Pulmonary artery endothelial cell (primary cell): ENCODE results near the gene PAEP. TPM values are rescaled to one million over a fixed set of nuclear protein-coding genes. Genes with fewer than 3 reads are reported as not detected.

Experiments
- DNase-seq: peaks from one replicate; pipeline ENCODE4 v3.0.0-alpha.2; 2011; ENCODE audit warnings: low read depth, low spot score
- total RNA-seq: library from RNA; depleted of rRNA; stranded (reverse); fragments of >200 nt; gene quantifications from 2 replicates; pipeline ENCODE4 v1.2.3, GENCODE V29; 2014

PAEP gene
- total RNA-seq, 1 donor from 2014 or later = not detected

DNA sequence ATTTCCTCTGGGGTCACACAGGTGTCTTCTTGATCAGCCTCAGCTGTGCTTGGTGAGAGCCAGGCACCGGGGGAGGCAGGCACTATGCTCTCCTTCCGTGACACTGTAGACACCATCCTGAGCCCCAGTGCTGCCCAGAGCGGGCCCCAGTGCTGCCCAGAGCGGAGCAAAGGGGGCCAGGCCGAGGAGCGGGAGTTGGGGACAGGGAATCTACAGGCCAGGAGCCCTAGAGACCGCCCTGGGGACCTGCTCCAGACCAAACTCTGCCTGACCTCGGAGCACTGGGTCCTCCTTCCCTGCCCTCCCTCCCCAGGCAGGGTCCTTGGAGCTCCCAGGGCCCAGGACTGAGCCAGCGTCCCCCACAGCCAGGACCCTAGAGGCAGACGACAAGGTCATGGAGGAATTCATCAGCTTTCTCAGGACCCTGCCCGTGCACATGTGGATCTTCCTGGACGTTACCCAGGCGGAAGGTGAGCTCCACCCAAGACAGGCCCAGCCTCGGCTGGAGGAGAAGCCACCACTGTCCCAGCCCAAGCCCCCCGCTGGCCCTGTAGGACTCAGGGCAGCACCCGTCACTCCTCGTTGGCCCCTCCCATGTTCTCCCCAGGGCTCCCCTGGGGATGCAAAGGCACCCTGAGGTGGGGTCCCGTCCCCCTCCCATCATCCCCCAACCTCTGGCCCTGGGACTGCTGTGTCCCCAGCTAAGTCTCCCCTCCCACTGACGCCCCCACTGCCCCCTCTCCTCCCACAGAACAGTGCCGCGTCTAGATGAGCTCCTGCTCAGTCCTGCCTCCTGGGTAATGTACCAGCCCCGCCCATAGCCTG lies 30.2 kb downstream of the PAEP start:
- no peak for DNase-seq

DNA sequence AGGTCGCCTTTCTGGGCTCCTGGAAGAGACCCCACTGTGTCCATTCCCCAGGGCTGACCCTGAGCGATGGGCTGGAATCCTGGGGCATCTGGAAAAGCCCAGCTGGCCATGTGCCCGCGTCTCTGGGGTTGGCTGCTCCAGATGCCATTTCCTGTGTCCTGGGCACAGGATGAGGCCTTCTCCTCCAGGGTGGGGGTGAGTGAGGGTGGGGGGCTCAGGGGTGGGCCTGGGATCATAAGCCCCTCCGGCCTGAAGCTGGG lies 30.7 kb downstream of the PAEP start:
- no peak for DNase-seq

DNA sequence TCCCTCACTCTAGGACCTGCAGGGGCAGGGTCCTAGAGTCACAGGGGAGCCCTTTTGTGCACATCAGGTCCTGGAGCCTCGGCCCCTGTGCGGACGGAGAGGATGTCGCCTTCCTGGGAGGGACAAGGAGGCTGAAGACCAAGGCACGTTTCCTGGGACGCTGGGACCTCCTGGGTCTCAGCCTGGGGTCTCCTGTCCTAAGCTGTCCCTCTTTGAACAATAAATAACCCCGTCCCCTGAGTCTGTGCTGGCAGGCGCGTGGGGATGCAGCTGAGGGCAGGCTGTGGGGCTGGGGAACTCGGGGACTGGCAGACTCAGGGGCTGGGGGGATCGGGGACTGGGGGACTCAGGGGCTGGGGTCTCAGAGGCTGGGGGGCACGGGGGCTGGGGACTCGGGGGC lies 31.1 kb downstream of the PAEP start:
- DNase-seq = no peak

DNA sequence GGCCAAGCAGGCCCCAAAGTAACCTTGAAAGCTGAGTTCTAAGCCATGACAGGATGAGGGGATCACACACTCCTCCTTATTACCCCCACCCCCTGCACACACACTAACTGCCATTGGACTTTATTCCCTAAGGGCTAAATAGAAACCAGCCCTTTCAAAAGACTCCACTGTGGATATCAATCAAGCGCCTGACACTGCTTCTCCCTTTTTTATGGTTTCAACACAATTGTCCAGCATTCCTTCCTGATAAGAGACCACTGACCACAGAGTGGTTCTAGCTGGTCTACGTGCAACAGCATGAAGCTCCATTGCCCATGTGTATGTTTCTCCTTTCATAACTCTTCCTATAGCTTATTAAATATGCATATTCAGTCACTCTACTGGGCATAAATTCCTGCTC lies 34.7 kb downstream of the PAEP start:
- no peak for DNase-seq

DNA sequence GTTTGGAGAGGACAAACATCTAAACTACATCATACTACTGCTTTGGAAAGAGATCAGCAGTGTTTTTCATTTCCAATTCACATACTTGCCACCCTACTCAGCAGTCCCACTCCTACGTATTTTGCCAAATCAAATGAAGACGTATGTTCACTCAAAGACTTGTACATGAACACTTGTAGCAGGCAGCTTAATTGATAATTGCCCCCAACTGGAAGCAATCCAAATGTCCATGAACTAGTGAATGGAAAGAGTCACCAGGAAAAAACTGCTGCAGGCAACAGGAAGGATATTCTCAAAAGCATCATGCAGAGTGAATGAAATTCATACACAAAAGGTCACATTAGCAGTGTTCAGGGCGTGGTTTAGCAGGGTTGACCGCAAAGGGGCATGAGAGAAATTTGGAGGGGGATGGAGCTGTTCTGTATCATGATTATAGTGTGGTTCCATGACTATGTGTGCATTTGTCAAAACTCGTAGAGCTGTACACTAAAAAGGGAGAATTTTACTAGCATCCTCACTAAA lies 38.8 kb downstream of the PAEP start:
- no peak for DNase-seq

DNA sequence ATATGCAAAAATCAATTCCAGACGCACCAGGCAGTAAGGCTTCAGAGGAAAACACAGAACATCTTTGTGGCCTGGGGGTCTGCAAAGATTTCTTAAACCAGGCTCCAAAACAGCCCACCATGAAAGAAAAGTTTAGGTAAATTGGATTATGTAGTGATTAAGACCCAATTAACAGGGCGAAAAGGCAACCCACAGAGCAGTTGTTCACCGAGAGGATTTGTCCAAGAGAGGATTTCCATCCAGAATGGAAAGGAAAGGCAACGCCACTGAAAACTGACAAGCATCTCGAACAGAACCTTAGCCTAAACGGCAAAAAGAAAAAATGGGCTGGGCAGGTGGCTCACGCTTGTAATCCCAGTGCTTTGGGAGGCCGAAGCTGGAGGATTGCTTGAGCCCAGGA lies 40.4 kb downstream of the PAEP start:
- DNase-seq = no peak

DNA sequence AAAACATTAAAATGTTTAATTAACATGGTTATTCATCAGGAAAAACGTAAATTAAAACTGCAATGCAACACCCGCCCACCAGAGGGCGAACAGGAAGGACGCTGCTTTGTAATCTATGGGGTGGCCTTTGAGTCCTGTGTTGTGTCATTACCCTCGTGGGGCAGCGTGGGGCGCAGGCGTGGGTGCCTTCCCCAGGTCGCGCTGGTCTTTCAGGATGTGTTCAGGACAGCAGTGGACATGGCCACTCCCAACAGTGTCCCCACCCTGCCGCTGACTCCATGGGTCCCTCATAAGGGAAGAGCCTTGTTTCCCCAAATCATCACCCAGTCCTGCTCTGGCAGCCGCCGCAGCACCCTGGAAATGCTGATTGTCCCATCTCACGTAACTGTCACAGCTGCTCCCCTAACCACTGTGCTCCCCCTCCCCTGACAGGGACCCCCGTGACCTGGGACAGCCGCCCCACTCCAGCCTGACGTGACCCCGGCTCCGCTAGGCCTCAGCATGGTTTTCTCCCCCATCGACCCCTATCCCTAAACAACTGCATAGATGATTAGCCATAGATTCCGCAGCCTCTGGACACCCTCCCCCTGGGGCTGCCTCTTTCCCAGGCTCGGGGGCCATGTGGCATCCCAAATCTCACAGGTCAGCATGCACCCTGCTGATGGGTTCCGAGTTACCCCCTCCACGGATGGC lies 41.4 kb downstream of the PAEP start:
- no peak for DNase-seq

DNA sequence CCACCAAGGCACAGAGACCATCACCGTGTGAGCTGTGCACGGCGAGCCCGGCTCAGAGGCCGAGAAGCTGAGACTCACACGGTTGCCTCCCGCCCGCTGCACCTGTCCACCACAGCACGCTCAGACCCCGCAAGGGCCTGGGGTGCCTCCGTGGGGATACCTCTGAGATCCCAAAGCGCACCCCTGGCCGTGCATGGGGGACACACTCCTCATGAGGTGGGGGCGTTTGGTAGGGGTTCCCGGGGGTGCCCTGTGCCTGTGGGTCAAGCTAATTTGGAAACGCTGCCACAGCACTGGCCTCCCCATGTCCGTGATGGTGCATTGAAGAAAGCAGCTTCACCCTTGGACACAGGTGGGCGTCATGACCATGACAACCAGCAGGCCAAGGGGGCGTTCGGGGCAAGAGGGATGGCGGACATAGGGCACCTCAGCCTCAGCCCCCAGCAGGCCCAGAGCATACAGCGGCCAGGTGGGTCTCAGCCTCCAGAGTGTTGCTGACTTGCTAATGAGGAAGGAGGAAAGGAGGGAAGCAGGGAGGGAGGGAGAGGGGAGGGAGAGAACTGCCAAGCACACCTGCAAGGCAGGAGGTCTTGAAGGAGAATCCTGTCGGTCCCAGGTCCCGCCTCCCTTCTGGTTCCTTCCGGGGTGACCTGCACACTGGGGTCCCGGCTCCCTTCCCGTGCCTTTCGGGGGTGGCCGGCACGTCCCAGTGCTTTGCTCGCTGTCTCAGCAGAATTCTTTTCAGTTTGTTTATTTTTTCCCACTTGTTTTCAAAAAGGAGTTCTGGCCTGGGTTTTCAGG lies 43.1 kb downstream of the PAEP start:
- DNase-seq = no peak

DNA sequence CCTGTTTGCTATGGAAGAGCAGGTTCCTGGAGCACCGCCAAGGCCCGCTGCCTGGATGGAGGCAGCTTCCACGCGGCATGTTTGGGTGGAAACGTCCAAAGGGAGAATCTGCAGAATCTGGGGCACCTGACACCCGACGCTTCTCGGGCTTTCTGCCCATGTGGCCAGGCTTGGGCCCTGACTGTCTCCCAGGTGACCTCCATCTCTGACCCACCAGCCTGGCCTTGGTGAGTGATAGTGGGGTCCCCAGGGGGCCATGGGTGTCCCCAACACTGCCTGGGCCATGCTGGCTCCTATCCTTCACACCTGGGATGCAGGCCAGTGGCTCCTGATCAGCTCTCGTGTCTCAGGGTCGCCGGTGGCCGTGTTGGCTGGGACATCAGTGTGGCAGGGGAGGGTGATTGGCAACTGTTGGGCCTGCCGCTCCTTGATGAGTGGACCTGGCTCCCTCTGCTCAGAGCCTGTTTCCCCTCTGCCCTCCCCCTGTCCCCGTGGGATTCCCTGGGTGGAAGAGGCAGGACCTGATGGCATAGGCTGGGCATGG lies 43.8 kb downstream of the PAEP start:
- DNase-seq = no peak

DNA sequence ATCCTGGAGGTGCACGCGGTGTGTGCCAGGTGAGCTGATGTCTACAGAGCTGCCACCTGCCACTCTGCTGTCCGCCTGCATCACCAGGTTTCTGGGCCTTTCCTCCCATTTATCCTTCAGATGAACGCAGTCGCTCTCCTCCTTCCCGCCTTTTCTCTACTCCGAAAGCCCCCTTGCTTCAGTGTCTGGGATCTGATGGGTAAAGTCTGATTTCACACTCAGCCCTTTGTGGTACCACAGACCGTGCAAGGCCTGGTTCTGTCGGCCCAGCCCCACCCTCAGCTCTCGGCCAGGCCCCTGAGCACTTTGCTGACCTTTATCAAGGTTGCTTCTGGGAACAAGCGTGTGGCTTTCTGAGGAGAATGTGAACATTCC lies 45.3 kb downstream of the PAEP start:
- DNase-seq = no peak

DNA sequence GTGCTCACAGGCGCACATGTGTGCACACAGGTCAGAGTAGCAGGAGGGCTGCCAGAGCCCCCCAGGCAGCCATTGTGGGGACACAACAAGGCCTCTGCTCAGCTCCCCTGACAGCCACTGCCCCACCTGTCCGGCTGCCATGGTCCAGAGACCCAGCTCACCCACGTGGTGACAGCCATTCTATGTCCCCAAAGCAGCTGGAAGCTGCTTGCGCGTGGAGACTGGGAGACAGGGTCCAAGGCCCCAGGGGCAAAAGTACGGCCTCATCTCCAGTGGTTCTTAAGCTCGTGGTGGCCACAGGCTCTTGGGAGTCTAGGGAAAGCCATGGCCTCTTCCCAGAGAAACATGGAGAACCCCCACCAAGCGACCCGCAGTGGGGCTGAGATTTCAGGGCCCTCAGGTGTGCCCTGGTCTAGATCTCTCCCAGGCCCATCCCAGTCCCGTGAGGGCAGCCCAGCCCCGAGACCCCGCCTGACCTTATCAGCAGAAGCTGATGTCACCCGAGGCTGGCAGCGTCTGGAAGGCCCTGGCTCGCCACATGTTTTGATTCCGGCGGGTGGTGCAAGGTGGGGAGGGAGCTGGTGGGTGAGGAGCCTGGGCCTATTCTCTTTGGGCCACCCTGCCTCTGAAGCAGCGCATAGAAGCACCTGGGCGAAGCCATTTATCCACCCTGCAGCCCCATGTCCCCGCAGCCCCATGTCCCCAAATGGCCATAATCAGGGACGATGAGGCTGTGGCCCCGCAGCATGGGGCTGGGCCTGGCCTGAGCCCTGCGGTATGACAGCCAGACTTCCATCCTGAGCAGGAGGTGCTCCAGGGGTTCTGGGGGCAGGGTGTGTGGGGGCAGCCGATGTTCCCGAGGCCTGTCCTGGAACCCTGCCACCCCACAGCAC lies 46.1 kb downstream of the PAEP start:
- no peak for DNase-seq

DNA sequence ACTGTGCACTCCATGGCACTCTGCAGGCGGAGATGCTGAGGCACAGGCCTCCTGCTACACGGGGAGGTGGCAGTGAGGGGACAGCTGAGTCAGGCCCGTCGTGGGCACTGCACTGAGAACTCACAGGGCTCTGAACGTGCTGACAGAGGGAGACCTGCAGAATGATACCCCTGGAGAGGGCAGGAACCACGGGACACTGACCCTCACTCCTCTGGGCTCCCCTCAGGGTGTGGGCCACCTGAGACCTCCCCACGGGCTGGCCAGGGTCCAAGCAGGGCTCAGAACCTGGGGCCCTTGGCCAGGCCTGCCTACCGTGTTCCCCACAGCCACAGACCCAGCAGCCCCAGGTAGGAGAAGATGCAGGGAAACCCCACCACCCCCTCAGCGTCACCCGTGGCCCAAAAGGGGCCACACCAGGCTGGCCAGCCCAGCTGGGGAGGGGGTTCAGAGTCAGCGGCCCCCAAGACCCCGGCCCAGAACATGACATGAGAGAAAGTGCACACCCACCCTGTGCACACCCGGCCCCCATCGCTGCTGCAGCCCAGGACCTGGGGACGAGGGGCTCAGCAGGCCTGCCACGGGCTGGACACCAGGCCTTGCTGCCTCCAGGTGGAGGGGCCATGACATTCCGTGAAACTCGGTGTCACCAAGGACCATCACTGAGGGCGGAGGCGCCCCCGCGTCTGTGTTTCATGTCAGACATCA lies 46.9 kb downstream of the PAEP start:
- no peak for DNase-seq

DNA sequence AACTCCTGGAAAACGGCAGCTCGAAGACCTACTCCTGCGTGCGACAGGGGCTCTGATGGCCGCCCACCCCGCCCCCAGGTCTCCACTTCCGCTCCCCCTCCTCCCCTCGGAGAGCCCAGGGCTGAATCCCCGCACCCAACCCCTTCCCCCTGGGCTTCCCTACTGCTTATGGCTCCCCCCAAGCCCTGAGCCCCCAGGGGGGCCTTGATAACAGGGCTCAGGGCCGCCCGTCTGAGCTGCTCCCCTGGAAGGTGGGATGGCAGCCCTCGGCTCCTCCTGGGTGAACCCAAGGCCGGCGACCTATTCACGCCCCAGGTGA lies 47.4 kb downstream of the PAEP start:
- no peak for DNase-seq

DNA sequence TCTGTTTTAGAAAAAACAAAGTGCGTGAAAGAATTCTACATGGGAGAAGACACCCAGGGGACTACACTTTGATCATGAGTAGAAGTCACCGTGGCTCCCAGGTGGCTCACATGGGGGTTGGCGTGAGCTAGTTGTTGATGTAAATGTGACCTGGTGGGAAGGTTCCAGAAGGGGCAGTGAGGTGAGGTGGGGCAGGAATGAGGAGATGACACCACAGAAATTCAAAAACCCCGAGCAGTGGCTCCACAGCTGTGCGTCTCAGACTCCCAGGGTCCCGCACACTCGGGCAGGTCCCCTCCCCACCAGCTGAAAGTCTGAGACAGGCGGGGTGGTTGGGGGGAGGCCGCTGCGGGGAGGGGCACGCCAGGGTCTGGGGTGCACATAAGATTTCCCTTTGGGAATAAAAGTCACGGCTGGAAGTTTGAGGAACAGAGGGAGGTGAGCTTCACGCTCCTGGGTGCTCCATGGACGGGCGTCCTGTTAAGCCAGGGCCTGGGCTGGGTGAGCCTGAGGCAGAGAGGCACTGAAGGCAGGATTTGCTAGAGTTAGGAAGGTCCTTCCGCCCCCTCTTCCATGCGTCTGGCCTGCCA lies 47.9 kb downstream of the PAEP start:
- DNase-seq = no peak

DNA sequence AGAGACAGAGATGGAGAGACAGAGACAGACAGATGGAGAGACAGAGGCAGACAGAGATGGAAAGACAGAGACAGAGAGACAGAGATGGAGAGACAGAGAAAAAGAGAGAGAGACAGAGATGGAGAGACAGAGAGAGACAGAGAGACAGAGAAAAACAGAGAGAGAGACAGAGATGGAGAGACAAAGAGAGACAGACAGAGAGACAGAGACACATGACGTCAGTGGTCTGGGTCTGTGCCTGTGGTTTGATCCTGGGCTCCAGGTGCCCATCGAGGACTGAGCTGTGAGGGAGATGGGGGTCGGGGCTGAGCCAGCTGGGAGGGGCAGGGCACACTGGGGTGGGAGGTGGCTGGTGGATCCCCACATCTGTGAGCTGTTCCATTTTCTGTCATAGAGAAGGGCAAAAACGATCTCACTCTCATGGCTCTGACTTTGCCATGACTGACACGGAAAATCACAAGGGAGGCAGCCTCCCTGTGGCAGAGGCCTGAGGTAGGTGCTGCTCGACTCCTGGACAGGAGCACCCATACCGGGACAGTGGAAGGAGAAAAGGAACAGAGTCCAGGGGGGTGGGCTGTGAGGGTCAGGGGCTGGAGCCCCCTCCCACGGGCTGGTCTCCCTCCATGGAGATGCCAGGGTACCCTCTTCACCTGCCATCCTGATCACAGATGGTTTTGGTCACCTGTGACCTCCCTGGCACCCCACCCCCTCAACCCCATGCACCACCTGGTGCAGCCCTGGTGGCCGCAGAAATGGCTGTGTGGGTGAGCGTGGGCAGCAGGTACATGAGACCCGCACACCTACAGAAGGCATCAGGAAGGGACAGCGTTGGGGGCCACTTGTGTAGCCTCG lies 49.0 kb downstream of the PAEP start:
- no peak for DNase-seq

DNA sequence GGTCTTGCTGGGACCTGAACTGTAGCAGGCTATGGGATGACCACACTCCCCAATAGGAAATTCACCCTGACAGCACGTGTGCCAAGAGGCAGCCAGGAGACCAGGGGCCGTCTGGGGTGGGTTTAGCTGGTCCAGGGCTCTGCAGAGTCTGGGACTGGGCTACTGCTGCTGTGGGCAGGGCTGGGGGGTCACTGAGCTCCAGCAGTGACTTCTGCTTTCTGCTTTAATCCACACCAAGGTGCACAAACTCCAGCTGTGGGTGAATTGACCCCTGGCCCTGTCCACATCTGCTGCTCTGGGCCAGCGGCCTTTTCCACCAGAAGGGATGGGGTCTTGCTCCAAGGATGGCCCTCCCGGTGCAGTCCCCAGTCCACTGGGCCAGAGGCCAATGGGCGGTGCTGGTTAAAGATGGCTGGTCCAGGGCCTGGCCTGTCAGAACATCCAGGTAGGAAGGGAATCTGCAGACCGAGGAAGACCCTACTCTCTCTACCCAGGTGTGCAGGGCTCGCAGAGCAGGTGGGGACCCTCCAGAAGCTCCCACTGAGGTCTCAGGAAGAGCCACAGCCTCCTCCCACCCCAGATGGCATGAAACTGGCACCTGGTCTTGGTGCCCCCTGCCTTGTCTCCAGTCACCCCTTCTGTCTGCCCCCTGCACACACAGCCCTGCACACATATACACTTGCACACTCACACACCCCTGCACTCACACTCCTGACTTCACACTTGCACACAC lies 49.8 kb downstream of the PAEP start:
- DNase-seq = no peak

DNA sequence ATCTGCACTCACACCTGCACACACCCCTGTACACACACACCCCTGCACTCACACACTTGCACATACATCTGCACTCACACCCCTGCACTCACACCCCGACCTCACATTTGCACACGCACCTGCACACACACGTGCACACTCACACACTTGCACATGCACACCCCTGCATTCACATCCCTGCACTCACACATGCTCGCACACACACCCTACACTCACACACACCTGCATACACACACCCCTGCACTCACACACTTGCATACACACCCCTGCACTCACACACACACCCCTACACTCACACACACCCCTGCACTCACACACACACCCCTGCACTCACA lies 50.3 kb downstream of the PAEP start:
- no peak for DNase-seq

DNA sequence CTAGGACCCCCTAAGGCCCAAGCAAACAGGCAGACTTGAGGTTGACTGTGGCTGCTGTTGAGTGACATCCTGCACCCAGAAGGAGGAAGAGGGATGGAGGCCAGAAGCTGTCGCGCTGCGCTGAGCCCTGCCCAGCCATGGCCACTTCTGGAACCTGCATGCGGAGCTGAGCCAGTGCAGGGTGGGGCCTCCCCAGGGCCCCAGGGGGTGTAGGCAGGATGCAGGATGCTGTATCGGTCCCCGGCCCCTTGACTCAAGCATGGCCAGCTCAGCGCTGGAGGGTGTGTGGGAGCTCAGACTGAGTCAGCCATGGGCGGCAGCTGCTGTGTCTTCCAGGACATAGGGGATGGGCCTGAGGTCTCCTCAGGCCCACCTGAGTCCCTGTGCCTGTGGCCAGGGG lies 50.9 kb downstream of the PAEP start:
- DNase-seq = no peak
